Posterior vena cava (tissue), 2 donors: ENCODE data around the gene AXIN1. TPM values are rescaled to one million over a fixed set of nuclear protein-coding genes. Genes with fewer than 3 reads are reported as not detected.
"Not testable (repeated sequence)": the region's sequence is repeated elsewhere in the genome, so short reads cannot be mapped to it uniquely, and the experiment has no call there.

Source experiments
- DNase-seq: peaks from one replicate; pipeline ENCODE4 v3.0.0-alpha.2; 2020; ENCODE audit warnings: low spot score
- intact Hi-C, 2 donors: fragments of 100-400 bp; cut with DNase I; formaldehyde crosslinking; loops; one replicate each; pipeline versions ENCODE4 v1.14.1 to v1.14.2; 2022 to 2023
- total RNA-seq, 2 donors: library from RNA; stranded (reverse); fragmentation: NEBNext Ultra II Directional; extraction: Animal tissue kit (Norgen Biotek cat#: 25700); gene quantifications; one replicate each; pipeline ENCODE4 v1.2.1, GENCODE V29; 2021
- donor health status: DM: yes; HTN: yes; CAD: no.
- donor health status: DM: yes; HTN: yes; CAD: no.

The AXIN1 gene
- total RNA-seq, 2 donors from 2014 or later: 13.4 to 19.0 TPM

DNA sequence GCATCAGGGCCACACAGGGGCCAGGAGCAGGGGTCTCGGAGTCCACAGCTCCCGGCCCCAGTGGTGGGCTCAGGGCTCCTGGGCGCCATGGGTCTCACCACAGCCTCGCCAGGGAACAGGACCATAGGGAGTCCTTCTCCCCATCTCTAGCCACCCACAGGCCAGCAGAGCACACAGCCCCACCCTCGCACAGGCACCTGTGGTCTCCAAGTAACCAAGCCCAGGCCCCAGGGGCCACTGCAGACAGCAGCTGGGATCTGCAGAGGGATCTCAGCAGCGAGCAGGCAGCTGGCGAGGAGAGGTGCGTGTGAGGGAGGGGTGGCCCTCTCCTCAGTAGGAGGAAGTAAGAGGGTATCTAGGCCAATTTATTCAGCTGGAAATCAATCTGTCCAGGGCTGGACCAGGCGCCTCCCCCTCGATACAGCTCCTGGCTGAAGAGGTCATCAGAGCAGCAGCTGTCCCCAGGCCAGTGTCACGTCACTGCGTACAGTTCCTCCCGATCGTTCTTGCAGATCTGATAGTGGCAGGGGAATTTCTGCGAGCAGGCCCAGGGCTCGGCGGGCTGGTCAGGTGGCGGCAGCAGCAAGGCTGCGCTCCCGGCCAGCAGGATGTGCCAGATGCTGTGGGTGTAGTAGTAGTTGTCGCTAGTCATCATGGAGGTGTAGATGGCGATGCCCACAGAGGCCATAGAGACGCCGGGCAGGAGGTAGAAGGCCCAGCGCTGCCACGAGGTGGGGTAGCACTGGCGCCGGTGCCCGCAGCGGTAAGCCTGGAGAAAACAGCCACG, 19.2 kb upstream of the AXIN1 start:
- intact Hi-C loops: loop anchor here in 1 of 2 donors (1.0 kb wide), 1 partner anchor 36 kb away; no protein-coding TSS in a partner anchor
- no peak for DNase-seq

DNA sequence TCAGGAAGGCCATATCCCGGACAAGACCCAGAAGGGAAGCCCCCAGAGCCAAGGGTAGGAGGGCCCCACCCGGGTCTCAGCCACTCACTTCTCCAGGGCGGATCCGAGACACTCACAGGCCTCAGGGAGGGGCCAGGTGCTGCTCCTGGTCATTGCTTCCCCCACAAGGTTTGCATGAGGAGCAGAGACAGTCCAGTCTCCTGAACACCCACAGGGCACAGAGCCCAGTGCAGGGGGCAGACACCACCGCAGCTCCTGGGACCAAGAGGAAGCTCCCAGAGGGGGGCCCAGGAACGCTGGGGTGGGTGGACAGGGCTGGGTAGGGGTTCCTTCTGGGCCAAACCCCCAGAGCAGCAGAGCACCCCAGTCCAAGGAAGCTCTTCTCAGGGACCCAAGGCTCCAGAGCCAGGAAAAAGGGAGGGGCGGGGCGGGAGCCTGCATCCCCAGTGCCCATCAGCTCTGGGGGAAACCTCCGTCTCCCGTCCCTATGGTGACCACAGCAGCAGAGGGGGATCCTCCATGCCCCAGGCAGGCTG, 18.5 kb upstream of the AXIN1 start:
- intact Hi-C loops: loop anchor here in 1 of 2 donors (1.0 kb wide), 1 partner anchor 36 kb away; no protein-coding TSS in a partner anchor
- no peak for DNase-seq

DNA sequence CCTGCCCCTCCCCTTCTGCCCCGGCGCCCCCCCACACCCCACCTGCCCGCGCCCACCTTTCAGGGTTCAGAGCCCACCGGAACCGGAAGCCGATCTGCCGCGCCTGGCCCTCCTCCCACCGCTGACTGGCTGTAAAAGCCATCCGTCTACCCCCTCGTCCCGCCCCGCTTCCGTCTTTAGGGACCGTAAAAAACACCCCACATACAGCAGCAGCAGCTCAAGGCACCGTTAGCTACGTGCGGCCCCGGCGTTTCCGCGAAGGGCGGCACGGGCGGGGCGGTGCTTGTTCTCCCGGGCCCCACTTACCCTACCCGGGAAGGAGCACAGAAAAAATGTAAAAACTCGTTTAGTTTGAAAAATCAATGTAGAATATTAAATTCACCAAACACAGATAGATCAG, 17.9 kb upstream of the AXIN1 start, which contains the start of gene MRPL28:
Gene MRPL28 (minus strand): TSS at position 96 of the 400 bp plus-strand sequence. CDS start 320 bp downstream, outside the sequence.
- peak; percentile 98 for DNase-seq
- intact Hi-C loops: no loop called here

DNA sequence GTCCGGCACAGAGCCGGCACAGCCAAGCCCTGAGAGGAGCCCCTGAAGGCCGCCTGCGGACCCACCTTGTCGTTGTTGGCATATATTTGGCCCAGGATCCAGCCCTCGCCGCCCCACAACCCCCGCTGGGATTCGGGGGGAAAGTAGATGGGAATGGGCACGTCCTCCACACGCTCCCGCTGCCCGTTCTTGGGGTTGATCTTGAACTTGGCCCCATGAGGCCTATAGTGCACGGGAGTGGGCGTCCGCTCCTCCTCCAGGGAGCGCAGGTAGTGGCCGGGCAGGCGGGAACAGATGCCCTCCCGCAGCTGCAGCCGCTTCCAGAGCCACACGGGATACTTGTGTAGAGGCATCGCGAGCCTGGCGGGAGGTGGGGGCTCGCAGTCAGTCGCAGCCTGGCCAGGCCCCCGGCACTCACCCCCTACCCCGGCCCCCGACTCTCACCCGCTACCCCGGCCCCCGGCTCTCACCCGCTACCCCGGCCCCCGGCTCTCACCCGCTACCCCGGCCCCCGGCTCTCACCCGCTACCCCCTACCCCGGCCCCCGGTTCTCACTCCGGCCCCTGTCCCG, 17.4 kb upstream of the AXIN1 start:
- intact Hi-C loops: no loop called here
- peak; percentile 78 for DNase-seq

DNA sequence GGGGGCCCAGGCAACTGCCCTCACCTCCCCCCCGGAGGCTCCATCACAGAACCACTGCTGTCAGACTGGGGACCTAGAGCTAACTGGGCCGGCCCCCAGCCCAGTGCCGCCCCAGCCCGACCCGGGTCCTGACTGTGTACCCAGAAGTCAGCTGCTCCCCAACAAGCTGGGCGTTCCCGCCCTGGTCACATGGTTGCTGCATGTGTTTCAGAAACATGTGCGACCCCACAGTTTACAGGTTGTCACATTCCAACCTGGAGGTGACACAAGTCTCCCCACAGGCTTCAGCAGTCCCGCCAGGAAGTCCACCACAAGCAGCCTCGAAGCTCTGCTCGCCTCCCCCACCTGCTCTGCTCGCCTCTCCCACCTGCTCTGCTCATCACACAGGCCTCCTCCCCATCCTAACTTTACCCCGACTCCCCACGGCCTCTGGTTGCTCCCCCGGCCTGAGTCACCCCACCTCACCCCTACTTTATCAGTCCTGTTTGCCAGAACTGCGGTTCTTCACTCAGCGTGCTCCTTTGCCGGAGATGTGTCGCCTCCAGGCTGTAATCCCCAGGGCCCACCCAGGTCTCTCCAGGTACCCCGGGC, 16.8 kb upstream of the AXIN1 start:
- intact Hi-C loops: no loop called here
- DNase-seq: peak; percentile 79

DNA sequence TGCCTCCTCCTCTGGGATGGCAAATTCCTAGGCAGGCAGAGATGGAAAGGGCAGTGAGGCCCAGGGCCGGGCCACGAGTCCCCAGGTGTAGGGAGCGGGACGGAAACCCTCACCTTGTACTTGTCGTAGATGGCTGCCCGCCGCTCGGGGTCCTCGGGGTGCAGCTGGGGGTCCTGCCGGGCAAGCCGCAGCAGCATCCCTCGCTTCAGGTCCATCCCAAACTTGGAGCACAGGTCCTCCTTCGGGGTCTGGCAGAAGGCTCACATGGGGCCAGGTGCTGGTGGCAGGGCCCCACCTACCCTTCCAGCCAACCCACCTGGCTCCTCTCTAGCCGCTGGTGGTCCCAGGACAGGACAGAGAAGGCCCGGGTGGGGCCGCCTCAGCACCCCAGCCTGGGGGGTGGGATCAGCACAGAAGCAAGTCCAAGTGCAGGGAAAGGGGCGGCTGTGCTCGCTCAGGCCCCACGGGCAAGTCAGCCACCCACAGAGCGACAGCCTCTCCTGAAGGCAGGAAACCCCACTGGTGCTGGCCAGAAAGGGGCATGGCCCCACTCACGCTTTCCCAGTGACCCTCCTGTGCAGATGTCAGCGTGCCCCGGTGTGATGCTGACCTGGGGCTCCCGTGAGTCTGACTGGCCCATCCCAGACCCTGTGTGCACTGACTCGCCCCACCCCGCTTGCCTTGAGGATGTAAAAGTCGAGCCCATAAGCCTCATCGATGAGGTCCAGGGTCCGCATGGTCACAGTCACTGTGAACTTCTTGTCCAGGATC, 16.1 kb upstream of the AXIN1 start:
- DNase-seq: no peak
- intact Hi-C loops: no loop called here

DNA sequence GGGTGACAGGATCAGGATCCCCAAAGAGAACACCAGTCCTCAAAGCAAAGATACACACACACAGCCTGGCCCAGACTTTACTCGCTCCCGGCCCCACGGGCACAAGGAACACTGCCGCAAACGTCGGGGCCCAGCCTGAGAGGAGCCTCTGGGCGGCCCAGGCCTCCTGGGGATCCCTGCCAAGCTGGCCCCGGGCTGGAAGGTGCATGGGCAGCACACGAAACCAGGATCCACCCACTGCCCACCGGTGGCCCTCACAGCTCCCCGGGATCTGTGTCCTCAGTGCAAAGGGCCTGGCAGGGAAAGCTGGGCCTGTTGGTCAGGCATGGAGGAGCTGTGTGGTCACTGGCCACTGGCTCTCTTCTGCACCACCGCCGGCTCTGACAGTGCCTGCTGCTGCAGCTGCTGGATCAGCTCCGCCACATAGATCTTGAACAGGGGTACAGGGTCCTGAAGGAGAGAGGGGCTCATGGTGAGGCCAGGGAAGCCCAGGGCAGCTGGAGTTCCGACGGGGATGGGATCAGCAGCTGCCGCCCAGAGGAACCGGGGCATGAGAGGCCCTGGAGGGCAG, 14.9 kb upstream of the AXIN1 start:
- intact Hi-C loops: no loop called here

DNA sequence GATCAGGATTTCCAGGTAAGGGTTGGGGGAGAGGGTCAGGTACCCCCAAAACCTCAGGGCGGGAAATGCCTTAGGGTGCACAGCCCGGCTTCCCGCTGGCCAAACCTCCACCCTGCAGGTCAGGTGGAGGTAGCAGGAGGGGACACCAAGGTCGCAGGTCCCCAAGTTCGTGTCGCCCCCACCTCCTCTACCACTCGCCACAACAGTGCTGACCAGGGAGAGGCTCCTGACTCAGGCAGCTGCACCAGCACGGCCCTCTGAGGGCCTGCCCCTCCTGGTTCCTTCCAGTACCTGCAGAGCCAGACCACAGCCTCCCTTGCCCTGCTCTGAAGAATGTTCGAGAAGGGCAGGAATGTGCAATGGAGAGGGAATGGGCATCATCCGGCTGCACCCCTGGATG, 14.0 kb upstream of the AXIN1 start:
- intact Hi-C loops: no loop called here
- DNase-seq: no peak

More for the DNA sequence above, 14.9 kb upstream of the AXIN1 start:
- DNase-seq: no peak

DNA sequence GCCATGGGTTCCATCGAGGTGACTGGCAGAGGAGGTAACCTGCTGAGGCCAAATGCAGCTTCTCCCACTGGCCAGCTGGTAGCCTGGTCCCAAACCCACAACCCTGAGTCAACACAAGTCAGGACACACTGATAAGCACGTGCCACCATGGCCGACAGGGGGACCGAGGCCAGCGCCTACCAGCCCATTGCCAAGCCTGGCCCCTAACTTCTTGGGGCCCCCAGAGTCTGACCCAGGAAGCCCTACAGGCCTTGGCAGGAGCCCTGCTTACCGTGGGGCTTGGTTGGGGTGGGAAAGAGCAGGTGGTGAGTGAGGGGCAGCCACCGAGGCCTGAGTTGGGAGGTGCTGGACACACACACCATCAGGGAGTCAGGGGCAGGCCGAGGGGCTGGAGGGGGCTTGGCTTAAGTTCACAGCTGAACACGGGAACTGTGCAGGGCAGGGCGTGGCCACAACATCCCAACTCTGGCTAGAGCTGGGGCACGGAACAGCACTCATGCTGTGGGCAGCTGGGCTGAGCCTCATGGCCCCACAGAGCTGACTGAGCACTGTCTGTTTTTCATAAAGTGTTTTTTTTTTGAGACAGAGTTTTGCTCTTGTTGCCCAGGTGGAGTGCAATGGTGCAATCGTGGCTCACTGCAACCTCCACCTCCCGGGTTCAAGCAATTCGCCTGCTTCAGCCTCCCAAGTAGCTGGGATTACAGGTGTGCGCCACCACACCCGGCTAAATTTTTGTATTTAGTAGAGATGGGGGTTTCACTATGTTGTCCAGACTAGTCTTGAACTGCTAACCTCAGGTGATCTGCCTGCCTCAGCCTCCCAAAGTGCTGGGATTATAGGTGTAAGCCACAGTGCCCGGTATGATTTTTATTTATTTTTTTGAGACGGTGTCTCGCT, 12.3 kb upstream of the AXIN1 start:
- intact Hi-C loops: no loop called here
- DNase-seq: no peak

DNA sequence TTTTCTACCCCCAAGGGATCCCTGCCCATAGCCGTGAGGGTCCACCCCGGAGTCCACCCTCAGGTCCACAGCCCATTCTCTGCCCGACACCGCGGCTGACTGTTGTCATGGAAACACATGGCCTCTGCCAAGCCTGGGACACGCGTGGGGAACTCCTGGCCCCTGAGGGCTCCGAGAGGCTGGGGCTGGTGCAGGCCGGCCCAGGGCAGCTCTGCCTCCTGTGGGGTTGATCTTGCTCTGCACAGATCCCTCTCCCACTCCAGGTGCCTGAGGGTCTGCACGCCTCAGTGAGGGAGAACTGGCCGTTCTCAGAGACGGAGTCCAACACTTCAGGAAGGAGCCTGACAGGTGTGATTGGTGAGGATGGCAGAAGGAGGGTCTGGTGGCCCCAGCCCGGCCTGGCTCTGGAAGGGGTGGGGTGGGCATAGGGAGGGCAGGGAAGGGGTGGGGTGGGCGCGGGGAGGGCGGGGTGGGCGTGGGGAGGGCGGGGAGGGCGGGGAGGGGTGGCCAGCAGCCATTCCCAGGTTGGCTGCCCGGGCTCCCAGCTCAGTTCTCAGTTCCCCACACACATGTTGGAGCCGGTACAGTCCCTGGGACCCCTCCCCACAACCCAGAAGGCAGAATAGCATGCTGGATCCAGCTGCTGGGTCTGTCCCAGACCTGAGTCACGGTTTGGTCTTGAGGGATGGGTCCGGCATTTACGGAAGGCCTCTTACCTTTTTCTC, 11.4 kb upstream of the AXIN1 start:
- intact Hi-C loops: no loop called here
- no peak for DNase-seq

DNA sequence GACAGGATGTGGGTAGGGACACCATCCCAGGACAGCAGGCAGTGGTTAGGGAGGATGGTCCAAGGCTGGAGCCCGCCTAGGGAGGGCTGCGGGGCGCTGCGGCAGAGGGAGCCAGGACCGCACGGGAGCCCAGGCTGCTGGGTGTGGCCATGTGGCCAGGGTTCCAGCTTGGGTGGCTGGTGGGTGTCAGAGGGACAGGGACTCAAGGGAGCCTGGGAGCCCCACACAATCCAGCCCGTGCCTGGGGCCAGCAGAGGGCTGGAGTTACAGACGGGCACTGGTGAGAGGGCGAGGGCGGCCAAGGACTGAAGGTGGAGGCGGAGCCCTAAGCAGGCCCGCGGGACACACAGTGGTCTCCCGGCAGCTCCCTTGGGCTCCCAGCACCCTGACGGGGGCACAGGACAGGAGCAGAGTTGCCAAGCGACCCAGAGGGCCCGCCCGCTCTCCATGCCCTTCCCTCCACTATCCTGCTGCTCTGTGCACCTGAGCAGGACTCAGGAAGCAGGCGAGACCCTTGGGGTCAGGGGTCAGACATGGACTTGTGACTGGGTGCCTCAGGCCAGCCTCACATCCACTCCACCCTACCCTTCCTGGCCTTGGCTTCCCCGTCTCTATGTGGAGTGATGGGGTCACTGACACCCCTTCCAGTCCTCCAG, 10.7 kb upstream of the AXIN1 start:
- no peak for DNase-seq
- intact Hi-C loops: no loop called here

DNA sequence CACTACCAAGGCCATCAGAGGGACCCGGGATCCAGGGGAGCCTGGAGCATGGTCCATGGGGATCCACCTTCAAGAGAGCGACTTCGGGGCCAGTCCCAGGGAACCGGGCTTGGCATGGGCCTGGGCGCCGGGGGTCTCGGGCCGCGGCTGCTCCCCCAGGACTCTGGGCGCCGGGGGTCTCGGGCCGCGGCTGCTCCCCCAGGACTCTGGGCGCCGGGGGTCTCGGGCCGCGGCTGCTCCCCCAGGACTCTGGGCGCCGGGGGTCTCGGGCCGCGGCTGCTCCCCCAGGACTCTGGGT, 10.1 kb upstream of the AXIN1 start:
- intact Hi-C loops, DNase-seq: not testable (repeated sequence)

DNA sequence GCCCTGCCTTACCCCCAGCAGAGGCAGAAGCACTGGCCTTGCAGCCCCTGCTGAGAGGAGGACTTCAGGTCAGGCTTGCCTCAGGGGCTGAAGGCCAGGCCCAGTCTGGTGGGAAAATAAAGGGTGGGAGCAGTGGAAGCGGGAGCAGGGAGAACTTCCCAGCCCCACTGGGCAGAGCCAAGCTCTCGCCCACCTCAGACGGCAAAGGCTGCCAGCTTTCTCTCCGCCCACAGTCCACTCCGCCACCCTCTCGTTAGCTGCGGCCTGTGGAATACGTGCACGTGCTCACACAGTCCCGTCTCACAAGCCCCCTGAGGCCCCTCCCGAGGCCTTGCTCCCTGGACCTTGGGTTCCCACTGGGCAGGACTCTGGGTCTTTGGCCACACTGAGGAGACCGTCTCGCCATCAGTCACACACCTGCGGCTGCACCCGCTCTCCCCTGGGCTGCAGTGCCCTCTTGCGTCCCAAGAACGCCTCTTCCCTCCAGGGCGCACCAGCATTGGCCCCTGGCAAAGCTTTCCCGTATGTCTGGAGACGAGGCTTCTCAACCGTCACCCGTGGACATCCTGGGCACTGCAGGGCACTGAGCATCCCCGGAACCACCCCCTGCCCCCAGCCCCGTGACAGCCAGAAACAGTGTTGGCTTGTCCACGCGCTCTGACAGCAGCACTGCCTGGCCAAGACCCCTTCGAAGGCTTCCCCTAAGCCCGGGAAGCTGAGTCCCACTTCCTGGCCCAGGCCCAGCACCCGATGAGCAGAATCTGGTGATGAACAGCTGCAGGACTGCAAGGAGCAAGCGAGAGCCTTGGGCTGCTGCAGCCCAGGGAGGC, 9.6 kb upstream of the AXIN1 start:
- intact Hi-C loops: no loop called here
- DNase-seq: peak; percentile 93

DNA sequence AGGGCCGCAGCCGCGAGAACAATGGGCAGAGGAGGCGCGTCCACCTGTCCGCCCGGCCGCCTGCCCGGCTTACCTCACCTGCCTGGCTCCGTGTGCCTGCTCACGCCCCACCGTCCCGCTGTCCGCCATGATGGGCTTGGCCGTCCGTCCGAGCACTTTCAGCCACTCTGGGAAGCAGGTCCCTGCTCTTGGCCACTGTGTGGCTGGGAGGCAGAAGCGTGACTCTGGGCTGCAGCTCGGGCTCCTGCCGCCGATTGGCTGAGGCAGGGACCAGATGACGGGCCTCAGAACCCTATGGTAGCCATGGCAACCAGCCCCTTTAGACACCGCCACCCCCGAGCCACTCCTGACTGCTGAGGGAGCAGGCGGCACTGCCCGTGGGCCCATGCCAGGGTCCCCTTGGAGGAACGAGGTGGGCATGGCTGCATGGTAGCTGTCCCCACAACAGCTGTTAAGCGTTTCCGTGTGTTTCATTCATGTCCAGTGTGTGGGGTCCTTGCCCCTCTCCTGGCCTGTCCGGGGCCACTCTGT, 8.9 kb upstream of the AXIN1 start:
- intact Hi-C loops: no loop called here
- DNase-seq: no peak

DNA sequence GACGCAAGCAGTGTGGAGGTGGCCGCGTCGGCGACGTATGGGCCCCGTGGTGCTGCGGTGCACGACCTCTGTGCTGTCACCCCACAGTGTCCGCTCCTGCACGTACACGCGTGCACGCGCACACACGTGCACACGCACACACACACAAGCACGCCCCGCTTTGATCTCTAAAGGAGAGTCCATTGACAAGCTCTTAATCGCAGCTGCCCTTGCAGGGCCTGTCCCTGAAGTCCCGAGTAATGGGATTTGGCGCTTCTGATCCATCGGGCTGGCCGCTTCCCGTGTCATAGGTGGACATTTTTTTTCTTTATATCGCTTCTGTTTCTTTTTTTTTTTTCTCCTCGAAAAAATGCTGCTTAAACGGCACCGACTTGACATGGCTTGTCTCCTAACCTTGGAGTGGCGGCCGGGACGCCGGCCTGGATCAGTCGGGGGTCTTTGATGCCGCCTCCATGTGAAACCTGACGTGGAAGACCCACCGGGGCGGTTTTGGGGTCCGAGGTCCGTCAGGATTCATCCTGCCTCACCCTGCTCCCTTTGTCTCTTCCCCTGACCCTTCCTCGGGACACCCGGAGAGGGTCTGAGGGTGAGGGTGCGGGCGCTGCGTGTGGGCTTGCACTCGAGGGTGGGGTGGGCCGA, 8.3 kb upstream of the AXIN1 start:
- intact Hi-C loops: no loop called here

More for the DNA sequence above, 8.3 kb upstream of the AXIN1 start:
- peak; percentile 77 for DNase-seq
